ENCODE results near the gene BNIP3.
"Not testable (repeated sequence)": the region's sequence is repeated elsewhere in the genome, so short reads cannot be mapped to it uniquely, and the experiment has no call there.

Gene BNIP3

DNA sequence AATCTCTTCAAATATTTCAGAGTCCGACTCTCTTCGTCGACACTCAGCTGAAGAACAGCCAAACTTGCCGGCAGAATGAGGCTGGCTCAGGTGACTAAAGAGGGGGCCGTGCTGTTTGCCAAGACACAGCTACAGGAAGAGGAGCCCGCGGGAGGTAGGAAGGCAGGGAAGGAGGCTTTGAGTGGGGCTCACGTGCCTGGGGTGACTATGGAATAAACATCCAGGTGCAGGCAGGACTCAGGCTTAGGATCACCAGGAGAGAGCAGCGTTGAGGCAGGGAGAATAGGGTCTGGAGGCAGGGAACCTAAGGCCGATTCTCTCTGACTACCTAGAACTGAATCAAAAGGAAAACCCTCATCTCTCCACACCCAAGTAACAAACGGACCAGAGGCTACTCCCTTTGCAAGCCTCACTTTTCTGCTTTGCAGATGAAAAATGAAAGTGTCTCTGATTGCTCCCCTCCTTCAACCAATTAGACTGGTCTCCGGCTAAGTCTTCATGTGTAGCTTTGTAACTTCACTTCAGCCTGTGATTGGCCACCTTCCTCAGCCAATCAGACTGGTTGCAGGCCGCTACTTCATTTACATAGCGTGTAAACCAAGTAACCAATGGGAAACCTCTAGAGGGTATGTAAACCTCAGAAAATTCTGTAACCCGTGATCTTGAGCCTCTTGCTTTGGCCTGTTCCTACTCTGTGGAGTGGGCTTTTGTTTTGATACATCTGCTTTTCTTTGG, 19.7 kb upstream of the BNIP3 start:
- no peak for DNase-seq

DNA sequence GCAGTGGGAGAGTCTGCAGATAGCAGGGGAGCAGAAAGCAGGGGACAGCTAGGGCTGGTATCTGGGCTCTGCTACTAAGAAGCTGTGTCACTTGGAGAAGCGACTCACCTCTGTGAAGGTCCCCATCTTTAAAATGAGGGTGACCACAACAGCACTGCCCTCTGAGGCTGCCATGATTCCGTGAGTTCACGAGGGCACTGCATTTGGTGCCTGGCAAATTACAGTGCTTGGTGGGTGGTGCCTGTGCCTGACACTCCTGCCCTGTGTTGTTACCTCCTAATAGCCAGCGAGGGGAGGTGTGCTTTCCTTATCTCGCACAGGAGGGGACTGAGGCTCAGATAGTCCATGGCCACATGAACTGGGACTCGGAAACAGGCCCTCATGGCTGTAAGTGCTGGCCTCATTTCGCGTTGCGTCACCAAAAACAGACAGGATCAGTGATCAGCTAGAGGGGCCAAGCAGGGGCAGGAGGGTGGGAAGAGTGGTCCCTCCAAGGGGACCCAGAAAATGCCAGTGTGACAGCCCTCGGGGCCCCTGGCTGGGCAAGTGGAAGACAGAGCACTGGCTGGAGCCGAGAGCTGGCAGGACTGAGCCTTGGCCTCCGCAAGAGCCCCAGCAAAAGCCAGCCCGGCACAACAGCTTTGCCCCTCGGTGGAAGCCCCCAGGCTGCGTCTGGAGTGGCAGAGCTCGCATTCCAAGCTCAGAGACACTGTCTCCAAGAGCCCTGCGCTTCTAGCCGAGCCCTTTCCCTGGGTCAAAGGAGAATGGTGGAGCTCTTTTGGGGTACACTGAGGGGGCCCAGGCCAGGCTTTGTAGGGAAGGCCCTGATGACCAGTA, 17.3 kb upstream of the BNIP3 start:
- DNase-seq = no peak

DNA sequence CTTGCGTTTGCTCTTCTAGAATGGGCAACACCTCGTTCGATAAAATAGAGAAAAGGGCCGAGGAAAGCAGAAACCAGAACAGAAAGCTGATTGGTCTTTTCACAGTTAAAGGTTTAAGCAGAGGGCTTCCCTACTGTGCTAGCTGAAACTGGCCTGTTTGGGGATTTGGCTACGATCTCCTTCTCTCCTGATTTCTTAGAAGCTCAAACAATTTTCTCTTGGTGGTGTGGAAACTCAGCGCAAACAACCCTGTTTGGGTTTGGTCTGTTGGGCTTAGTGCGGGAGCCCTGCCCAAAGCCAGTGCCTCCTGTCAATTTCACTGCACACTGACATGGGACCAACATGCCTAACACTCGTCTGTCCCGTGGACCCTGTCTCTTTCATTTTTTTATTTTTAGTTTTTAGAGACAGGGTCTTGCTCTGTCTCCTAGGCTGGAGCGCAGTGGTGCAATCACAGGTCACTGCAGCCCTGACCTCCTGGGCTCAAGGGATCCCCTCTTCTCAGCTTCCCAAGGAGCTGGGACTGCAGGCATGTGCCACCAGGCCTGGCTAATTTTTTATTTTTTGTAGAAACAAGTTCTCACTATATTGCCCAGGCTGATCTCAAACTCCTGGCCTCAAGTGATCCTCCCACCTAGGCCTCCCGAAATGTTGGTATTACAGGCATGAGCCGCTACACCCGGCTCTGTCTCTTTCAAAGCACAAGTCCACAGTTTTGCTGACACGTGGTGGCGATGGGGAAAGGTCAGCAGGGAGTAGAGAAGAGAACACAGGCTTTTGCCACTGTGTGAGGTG, 16.5 kb upstream of the BNIP3 start:
- no peak for DNase-seq

DNA sequence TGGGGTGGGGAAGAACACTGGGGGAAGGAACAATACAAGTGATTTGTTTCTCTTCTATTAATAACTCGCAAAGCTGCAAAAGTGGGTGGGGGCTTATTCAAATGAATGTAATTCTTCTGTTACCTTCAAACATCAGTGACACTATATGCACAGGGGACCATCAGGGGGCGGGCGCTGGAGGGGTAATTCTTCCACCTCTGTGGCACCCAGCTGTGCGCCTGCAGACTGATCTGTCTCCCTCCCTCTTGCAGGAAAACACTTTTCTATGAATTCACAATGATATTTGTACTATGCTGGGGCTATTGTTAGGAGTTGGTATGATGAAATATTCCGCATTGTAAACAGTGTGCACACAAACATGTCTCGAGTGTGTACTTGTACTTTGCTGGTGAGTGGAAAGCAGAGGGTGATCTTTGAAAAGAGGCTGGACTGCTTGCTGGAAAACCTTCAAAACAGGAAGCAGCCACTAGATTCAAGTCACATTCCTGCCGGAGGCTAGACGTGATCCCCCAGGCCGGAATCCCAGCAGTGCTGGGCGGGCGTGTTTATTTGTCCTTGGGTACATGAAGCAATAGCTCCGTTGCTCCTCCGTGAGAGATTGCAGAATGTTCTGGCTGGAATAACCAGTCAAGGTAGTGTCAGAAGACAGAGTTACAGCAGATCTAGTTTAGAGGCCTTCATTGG, 15.8 kb upstream of the BNIP3 start:
- DNase-seq = no peak

DNA sequence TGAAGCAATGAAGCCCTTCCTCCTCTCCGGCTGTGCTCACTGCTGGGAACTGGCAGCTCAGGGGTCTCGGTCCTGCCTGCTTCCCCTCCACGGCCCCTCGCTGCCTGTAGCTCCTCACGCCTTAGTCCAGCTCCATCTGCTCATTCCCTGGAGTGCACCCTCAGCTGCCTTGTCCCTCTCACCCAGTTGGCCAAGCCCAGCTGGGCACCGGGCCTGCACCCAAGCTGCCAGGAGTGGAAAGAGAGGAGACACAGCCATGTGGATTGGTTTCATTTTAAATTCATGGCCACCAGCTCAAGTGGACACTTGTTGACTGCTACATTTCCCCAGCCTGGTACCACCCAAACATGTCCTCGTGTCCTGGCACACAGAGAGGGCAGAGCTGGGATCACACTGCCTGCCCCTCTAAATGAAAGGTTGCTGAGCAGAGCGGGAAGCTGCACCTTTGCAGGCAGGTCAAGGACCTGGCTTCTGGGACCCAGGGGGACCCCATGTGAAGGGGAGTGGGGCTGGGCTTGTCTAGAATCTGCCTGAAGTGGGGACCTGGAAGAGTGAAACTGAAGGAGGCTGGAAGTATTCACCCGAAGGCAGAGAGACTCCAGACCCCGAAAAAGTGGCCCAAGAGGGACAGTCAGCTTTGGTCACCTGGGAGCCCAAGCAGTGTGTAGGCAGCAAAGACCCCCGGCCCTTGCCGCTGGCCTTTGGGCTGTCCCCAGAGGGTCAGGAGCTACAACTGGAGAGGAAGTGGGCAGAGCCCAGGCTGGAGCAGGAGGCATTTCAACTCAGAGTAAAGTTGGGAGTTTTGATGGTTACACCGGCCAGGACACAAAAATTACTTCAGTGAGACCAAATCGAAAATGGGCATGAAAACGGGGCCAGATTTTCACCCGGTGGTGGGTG, 15.0 kb upstream of the BNIP3 start:
- no peak for DNase-seq

DNA sequence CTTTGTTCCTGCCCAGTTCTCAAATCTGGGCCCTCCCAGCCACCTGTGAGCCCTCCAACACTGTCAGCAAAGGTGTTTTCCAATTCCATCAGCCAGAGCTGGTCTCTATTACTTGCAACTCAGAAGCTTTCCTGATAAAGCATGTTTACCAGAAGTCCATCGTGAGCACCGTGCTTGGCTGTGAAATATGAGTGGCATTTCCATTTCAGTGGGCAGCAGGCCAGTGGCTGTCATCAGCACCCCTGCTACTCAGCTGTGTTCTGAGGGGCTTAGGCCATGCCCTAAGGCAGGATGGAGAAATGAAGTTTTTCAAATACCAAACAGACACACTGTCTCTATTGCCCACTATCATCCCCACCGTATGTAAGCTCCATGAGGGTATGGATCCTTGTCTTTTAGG, 12.7 kb upstream of the BNIP3 start:
- DNase-seq = no peak

DNA sequence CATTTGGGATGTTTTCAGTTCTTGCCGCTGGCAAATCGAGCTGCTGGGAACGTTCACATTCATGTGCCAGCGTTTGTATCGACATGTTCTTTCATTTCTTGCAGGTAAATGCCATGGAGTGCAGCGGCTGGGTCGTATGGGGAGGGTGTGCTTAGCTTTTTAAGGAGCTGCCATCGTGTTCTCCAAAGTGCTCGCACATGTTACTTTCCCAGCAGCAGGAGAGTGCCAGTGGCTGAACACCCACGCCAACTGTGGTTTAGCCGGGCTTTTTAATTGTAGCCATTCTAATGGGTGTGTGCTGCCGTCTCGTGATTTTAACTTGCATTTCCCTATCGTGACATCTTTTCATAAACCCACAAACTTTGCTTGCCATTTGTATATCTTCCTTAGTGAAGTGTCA, 11.6 kb upstream of the BNIP3 start:
- DNase-seq = no peak

DNA sequence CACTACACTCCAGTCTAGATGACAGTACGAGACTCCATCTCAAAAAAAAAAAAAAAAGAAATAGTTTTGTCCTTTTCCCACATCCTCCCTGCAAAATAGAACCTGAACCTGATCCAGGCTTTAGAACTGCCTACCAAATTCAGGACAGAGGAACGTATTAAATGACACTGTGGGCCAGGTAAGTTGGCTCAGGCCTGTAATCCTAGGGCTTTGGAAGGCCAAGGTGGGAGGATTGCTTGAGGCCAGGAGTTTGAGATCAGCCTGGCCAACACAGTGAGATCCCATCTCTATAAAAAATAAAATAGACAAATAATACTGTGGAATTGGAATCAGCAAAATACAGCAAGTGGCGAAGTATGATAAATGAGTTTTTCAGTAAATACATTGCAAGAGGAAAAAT, 10.0 kb upstream of the BNIP3 start:
- DNase-seq = no peak

DNA sequence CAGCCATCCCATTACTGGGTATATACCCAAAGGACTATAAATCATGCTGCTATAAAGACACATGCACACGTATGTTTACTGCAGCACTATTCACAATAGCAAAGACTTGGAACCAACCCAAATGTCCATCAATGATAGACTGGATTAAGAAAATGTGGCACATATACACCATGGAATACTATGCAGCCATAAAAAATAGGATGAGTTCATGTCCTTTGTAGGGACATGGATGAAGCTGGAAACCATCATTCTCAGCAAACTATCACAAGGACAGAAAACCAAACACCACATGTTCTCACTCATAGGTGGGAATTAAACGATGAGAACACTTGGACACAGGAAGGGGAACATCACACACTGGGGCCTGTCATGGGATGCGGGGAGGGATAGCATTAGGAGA, 6.1 kb upstream of the BNIP3 start:
- not testable (repeated sequence) for DNase-seq

DNA sequence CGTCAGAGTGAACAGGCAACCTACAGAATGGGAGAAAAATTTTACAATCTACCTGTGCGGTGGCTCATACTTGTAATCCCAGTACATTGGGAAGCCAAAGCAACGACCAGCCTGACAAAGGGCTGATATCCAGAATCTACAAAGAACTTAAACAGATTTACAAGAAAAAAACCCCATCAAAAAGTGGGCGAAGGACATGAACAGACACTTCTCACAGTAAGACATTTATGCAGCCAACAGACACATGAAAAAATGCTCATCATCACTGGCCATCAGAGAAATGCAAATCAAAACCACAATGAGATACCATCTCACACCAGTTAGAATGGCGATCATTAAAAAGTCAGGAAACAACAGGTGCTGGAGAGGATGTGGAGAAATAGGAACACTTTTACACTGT, 5.6 kb upstream of the BNIP3 start:
- not testable (repeated sequence) for DNase-seq

DNA sequence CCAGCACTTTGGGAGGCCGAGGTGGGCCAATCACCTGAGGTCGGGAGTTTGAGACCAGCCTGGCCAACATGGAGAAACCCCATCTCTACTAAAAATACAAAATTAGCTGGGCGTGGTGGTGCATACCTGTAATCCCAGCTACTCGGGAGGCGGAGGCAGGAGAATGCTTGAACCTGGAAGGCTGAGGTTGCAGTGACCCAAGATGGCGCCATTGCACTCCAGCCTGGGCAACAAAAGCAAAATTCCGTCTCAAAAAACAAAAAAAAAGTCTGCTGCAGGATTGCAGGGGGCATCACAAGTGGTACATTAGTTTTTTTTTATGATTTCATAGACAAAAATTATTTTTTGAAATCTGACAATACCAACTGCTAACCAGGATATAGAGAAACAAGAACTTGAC, 5.1 kb upstream of the BNIP3 start:
- not testable (repeated sequence) for DNase-seq

DNA sequence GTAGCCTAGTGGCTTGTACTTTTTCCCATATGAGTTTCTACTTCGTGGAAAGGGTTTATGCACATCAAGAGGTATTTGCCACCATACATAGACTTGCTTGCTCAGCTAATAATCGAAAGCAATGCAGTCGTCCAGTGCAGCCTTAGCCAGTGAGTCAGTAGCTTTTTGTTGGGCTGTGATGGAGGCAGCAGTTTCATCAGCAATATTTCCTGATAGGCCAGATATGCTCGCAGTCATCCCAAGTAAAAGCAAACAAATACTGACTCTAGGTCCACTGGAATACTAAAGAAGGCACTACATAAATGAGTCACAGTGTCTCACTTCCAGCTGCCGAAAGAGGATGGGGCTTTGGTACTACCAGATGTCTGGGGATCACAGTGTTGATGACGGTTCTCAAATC, 2.1 kb upstream of the BNIP3 start:
- DNase-seq = no peak

DNA sequence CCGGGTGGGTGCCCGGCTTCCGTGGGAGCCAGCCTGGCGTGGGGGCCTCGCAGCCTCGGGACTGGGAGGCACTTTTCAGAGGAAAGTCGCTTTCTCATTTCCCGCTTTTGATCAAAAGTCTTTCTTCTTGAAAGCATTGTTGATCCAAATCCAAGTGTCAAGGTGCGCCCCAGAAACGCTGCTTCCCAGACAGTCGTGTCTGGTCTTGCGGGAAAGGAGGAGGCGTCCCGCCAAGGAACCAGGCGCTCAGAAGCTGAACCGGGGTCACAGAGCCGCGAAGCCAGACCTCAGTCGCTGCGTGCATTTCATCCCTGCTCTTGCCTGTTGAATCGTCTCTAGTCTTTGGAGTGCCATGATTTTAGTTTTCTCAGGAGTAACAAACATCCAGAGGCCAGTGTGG, 1.1 kb upstream of the BNIP3 start:
- no peak for DNase-seq

DNA sequence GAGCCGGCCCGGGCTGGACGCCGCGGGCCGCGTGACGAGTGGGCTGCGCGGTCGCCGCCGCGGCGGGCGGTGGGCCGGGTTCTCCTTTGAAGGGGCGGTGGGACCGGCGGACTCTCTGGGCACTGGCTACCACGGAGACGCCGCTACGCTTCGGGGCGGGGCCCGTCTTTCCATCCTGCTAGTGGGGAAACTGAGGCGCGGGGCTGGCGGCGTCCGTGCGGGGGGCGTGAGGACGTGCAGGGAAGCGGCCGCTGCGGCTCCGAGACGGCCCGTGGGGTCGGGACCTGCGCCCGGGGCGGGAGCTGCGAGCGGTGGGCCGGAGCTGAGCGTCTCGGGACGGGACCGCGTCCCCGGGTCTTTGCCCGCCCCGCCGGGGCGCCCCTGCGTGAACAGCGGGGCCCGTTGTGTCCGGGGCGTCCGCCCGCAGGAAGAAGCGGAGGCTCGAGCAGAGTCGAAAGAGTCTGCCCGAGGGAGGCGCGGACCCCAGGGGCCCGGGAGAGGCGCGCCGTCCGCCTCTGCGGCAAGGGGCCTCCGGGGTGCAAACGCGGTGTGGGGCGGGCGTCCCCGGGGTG, 548 bp upstream of the BNIP3 start:
- no peak for DNase-seq

DNA sequence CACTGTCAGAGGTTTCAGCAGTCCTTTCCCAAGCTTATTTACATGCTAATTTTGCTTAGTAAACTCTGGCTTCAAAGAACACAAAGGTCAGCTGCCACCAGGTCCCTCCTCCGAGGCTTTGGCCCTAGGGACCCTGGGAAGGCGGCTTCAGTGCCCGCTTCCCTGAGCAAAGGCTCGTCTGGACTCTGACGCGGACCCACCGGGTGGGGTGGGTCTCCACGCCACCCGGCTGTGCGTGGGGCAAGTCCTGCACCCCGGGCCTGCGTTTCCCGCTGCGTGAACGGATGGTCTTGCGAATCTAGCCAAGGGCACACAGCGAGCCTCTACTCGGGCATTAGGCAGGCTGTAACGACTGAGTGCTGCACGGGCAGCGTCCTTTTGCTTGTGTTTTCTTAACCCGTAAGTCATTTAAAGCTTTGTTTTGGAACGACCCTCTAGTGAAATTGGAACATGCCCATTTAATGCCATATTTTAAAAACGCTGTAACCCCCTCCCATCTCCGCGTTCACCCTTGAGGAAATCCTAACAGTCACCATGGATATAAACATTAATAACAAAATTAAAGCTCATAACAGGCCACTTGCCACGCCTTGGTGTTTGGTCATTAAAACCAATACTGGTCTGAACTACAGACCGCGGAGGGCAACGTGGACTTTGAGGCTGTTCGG, 828 bp downstream of the BNIP3 start:
- no peak for DNase-seq

DNA sequence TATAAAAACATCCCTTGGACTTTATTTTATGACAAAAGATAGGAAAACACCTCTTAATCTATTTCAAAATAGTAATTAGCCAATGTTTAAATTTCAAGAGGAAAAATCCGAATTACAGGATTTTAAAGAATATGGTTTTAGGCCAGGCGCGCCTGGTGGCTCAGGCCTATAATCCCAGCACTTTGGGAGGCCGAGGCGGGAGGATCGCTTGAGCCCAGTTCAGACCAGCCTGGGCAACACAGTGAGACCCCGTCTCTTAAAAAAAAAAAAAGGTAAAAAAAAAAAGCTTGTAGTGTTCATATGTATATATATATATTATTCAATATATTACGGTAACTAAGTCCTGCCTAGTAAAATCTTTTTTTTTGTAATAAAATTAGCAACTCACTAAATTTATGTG, 1.4 kb downstream of the BNIP3 start:
- no peak for DNase-seq

DNA sequence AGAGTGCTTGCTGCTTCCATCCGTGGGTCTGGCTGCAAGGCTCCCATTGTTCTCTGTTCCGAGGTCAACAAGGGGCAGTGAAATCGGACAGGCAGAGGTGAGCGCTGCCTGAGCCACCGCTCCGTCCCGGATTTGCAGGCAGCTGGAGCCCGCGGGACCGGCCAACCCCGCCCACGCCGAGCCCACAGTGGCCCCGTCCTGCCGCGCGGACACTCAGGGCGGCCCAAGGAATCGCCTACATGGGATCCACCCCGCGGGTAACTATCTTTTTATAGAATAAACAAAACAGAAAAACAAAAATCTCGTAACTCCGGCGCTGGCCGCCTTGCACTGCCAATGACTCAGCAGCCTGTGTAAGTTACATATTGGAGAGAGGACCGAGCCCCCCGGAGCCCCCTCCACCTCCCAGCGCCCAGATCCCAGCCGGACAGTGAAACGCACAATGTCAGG, 1.9 kb downstream of the BNIP3 start:
- DNase-seq = no peak

DNA sequence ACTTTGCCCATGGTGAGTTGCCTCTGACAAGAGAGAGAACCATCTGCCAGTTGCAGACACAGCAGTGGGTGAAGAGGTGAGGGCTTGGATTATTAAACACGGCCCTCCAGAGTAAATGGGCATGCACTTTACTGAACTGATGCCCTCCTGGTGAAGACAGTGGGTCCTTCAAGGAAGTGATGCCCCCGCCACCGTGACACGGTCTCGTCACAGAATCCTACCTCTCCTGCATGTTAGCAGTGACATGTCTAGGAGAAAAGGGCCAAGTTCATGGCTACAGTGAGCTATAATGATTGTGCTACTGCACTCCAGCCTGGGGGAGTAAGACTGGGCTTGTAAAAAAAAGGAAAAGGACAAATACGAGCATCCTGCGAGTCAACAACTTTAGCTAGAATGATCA, 2.4 kb downstream of the BNIP3 start:
- no peak for DNase-seq

DNA sequence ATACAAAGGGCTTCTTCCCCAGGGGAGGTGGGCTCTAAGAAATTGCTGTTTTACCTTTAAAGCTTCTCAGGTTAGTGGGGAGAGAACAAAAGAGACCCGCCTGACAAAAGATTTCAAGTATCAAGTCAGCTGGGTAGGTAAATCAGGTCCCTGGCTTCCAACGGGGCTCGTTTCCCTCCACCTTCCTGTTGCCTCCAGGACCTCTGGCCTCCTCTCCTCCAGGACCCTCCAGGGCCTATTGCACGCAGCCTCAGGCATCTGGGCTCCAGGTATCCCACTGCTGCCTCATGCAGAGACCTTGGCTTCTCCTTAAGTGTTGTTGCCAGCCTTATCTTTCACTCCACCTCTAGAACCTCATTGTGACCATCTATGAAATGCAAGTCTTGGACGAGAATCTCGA, 2.9 kb downstream of the BNIP3 start:
- no peak for DNase-seq

DNA sequence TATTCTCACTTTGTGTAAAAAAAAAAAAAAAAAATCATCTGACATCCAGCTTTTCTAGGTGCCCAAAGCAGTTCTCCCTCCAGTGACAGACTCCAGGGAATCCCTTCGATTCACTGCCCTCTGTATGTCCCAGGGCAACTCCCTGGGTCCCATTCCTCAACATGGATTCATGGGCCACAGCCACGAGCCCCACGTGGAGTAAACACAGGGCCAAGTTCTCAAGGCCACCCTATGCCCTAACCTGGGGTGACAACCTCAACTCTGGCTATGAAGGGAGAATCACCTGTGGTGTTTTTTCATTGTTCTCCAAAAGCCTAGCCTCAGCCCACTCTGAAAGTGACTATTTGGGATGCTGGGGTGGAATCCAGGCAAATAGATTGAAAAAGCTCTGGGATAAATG, 3.4 kb downstream of the BNIP3 start:
- DNase-seq = no peak

Data from NCI-H1092 (cell line).